ENCODE measurements around the gene CFB.

The CFB gene

GRCh38 chr6:31971279-31971992 is 25.5 kb downstream of the CFB start (continued):
- 0 out of 2 replicates have a peak, but pooled peaks have one; percentile 8 for TF ChIP-seq ZNF184 (tag by site-specific recombination; IDR thresholded peaks at IDR 0.05)
- no peak; the same call in 1 of the 2 replicates for TF ChIP-seq SP2 (tag by site-specific recombination; IDR thresholded peaks at IDR 0.05)
- no peak for TF ChIP-seq BCL6B (tag by site-specific recombination; IDR thresholded peaks at IDR 0.05)
- TF ChIP-seq, protein P1, sequence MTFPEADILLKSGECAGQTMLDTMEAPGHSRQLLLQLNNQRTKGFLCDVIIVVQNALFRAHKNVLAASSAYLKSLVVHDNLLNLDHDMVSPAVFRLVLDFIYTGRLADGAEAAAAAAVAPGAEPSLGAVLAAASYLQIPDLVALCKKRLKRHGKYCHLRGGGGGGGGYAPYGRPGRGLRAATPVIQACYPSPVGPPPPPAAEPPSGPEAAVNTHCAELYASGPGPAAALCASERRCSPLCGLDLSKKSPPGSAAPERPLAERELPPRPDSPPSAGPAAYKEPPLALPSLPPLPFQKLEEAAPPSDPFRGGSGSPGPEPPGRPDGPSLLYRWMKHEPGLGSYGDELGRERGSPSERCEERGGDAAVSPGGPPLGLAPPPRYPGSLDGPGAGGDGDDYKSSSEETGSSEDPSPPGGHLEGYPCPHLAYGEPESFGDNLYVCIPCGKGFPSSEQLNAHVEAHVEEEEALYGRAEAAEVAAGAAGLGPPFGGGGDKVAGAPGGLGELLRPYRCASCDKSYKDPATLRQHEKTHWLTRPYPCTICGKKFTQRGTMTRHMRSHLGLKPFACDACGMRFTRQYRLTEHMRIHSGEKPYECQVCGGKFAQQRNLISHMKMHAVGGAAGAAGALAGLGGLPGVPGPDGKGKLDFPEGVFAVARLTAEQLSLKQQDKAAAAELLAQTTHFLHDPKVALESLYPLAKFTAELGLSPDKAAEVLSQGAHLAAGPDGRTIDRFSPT (tag by site-specific recombination; IDR thresholded peaks at IDR 0.05), result no peak
- peak; percentile 58; the same call in 1 of the 2 replicates for TF ChIP-seq ZNF558 (tag by site-specific recombination; IDR thresholded peaks at IDR 0.05)
- TF ChIP-seq REST (tag by site-specific recombination; IDR thresholded peaks at IDR 0.05), result 0 out of 2 replicates have a peak, but pooled peaks have one; percentile 5
- peak; percentile 81; the same call in 1 of the 2 replicates for TF ChIP-seq ZSCAN23 (tag by site-specific recombination; IDR thresholded peaks at IDR 0.05)
- TF ChIP-seq ZNF501 (tag by site-specific recombination; IDR thresholded peaks at IDR 0.05), result no peak
- TF ChIP-seq ZFP41 (tag by site-specific recombination; IDR thresholded peaks at IDR 0.05; ENCODE audit: borderline replicate concordance), result no peak
- TF ChIP-seq ZIC2 (tag by site-specific recombination; IDR thresholded peaks at IDR 0.05), result no peak; the same call in 1 of the 2 replicates

- no peaks in the 10 kb centered on the region for H3K9me3 ChIP-seq (ENCODE audit: control insufficient read depth, insufficient read depth, low read depth, low read length)
- POLR2A ChIA-PET, result interaction anchor here (0.6 to 4.6 kb wide), 27 partner anchors 8 to 1000 kb away, joined by 3 to 64 read pairs (median 5); partner anchors contain the start of genes C6orf47, CSNK2B, EHMT2 and GPANK1
- TF ChIP-seq, protein P2, sequence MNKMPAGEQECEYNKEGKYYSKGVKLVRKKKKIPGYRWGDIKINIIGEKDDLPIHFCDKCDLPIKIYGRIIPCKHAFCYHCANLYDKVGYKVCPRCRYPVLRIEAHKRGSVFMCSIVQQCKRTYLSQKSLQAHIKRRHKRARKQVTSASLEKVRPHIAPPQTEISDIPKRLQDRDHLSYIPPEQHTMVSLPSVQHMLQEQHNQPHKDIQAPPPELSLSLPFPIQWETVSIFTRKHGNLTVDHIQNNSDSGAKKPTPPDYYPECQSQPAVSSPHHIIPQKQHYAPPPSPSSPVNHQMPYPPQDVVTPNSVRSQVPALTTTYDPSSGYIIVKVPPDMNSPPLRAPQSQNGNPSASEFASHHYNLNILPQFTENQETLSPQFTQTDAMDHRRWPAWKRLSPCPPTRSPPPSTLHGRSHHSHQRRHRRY (tag by site-specific recombination; IDR thresholded peaks at IDR 0.05), result no peak
- TF ChIP-seq ZNF561 (tag by site-specific recombination; IDR thresholded peaks at IDR 0.05; ENCODE audit: borderline replicate concordance), result peak; percentile 95
- TF ChIP-seq INSM2 (tag by site-specific recombination; IDR thresholded peaks at IDR 0.05), result peak; percentile 94
- TF ChIP-seq, protein P3, sequence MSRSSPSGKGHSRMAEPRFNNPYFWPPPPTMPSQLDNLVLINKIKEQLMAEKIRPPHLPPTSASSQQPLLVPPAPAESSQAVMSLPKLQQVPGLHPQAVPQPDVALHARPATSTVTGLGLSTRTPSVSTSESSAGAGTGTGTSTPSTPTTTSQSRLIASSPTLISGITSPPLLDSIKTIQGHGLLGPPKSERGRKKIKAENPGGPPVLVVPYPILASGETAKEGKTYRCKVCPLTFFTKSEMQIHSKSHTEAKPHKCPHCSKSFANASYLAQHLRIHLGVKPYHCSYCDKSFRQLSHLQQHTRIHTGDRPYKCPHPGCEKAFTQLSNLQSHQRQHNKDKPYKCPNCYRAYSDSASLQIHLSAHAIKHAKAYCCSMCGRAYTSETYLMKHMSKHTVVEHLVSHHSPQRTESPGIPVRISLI (tag by site-specific recombination; IDR thresholded peaks at IDR 0.05), result no peak
- no peak; the same call in 1 of the 2 replicates for TF ChIP-seq ZBTB1 (tag by site-specific recombination; IDR thresholded peaks at IDR 0.05)
- TF ChIP-seq ZNF658 (tag by site-specific recombination; IDR thresholded peaks at IDR 0.05), result no peak
- TF ChIP-seq MEIS1 (CRISPR knock-in tag; IDR thresholded peaks at IDR 0.05; ENCODE audit: borderline replicate concordance), result no peak
- TF ChIP-seq ZSCAN16 (tag by site-specific recombination; IDR thresholded peaks at IDR 0.05), result no peak
- TF ChIP-seq ZNF223 (tag by site-specific recombination; IDR thresholded peaks at IDR 0.05), result no peak
- TF ChIP-seq MYNN (tag by site-specific recombination; IDR thresholded peaks at IDR 0.05; ENCODE audit: borderline replicate concordance), result peak; percentile 35; the same call in 1 of the 2 replicates
- TF ChIP-seq ZNF677 (tag by site-specific recombination; IDR thresholded peaks at IDR 0.05), result no peak
- no peak for TF ChIP-seq ZNF157 (tag by site-specific recombination; IDR thresholded peaks at IDR 0.05)
- TF ChIP-seq ZNF132 (tag by site-specific recombination; IDR thresholded peaks at IDR 0.05; ENCODE audit: borderline replicate concordance), result no peak
Measured at GRCh38 chr6:31971993-31972708, 26.3 kb downstream of the CFB start, which contains the start of gene DXO. Gene DXO (minus strand): TSS chr6:31972138. CDS start chr6:31971675, 463 bp downstream.

More at GRCh38 chr6:31971993-31972708, 26.3 kb downstream of the CFB start, which contains the start of gene DXO:
- Histone ChIP-seq H3K27ac (ENCODE audit: extremely low read depth, low read depth, low read length) (peak within 1 kb of the TSS; percentile 74), H3K4me1 (ENCODE audit: control insufficient read depth, insufficient read depth, low read length) (peaks cover 5% of the 10 kb centered on the region), H3K4me3 (ENCODE audit: low read depth, low read length) (peak within 1 kb of the TSS; percentile 83), H3K36me3 (ENCODE audit: control insufficient read depth in 2 of 2, insufficient read depth in 1 of 2, low read length in 2 of 2) (peaks cover 3 to 43% of the 10 kb centered on the region in 2 experiments; a peak in 2 of 3 replicates)
- CTCF ChIA-PET, result interaction anchor here (0.6 to 2.1 kb wide), 8 partner anchors 11 to 1786 kb away, joined by 3 to 10 read pairs (median 3); partner anchors contain the start of genes NELFE and SKIC2

Data from HEK293 (cell line).